HG03354 (cell line): Measurements from ENCODE around the gene XIRP2.

Experiments used
- ATAC-seq: cut with Tn5 transposase; IDR thresholded peaks from one replicate; pipeline ENCODE4 v1.9.1; 2021; ENCODE audit warnings: mild to moderate bottlenecking; ENCODE audit not compliant: unreplicated experiment, poor library complexity, severe bottlenecking

XIRP2 gene, protein sequence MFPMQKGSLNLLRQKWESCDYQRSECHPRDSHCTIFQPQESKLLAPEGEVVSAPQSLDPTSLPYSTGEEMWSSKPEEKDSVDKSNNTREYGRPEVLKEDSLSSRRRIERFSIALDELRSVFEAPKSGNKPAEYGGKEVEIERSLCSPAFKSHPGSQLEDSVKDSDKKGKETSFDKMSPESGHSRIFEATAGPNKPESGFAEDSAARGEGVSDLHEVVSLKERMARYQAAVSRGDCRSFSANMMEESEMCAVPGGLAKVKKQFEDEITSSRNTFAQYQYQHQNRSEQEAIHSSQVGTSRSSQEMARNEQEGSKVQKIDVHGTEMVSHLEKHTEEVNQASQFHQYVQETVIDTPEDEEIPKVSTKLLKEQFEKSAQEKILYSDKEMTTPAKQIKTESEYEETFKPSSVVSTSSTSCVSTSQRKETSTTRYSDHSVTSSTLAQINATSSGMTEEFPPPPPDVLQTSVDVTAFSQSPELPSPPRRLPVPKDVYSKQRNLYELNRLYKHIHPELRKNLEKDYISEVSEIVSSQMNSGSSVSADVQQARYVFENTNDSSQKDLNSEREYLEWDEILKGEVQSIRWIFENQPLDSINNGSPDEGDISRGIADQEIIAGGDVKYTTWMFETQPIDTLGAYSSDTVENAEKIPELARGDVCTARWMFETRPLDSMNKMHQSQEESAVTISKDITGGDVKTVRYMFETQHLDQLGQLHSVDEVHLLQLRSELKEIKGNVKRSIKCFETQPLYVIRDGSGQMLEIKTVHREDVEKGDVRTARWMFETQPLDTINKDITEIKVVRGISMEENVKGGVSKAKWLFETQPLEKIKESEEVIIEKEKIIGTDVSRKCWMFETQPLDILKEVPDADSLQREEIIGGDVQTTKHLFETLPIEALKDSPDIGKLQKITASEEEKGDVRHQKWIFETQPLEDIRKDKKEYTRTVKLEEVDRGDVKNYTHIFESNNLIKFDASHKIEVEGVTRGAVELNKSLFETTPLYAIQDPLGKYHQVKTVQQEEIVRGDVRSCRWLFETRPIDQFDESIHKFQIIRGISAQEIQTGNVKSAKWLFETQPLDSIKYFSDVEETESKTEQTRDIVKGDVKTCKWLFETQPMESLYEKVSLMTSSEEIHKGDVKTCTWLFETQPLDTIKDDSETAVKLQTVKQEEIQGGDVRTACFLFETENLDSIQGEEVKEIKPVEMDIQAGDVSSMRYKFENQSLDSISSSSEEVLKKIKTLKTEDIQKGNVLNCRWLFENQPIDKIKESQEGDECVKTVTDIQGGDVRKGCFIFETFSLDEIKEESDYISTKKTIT (N-terminal part only)

DNA sequence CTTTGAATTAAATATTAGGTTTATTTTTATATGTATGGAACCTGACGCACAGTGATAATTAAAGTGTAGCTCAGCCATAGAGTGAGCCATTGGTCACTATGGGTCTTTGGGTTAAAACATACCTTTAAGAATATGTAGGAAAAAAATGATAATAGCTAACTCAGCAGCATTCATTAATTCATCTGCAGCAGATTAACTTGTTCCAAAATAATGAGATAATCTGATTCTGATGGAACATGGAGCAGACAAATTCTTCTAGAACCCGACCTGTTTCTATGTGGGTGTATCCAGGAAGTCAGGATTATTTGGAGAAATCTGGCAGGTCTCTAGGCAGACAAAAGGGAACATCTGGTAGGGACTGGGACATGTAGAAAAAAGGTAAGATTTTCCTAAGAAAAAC, at the start of gene XIRP2:
Gene XIRP2 (plus strand): TSS at position 301 of the 400 bp plus-strand sequence. CDS start 15,003 bp downstream, outside the sequence.
- ATAC-seq = no peak

DNA sequence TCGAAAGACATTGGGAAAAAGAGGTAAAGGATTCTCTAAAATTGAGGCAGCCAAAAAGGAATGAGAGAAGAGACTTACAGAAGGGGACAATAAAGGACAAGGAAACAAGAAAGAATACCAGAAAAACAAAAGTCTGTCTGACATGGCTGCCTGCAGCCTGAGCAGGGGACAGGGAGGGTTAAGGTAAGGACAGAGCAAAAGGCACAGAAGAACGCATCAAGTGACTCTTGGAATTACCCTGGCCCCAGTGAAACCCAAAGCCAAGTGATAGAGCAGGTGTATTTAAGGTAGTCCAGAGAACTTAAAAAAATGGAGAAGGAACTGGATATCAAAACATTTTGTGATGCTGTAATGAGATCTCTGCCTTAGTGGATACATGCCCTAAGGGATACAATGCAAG, 47.1 kb upstream of the XIRP2 start:
- ATAC-seq = no peak

DNA sequence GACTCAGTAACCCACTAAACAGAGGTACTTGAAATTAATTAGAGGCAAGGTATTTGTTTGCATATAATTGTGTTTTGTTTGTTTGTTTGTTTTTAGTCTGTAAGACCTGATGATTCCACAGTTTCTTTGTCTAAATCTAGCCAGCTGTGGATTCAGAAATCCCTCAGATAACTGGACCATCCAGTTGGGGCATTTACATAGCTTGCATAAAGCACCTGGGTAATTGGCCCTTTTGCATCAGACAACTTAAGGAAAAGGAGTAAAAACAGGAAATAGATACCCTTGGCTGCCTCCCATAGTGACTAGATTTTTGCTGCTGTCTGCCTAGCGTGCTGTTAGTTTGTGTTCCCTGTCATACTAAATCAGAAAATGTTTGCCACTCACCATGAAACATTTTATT, 46.6 kb upstream of the XIRP2 start:
- no peak for ATAC-seq

DNA sequence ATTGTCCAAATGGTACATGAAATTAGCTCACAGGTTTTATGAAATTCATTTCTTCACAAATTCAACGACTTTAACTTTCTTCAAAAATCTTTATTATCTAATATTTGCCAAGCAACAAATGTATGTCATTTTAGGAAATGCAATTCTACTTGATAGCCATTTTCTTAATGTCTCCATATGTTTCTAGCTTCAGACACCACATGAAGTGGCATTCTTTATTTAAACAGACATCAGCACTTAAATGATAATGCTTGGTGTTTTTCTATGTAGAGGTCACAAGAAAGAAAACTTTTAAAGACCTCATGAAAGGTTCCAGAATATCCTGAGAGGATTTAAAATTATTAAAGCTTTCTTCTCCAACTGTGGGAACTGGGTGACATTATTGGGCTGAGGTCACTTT, 44.2 kb upstream of the XIRP2 start:
- no peak for ATAC-seq

DNA sequence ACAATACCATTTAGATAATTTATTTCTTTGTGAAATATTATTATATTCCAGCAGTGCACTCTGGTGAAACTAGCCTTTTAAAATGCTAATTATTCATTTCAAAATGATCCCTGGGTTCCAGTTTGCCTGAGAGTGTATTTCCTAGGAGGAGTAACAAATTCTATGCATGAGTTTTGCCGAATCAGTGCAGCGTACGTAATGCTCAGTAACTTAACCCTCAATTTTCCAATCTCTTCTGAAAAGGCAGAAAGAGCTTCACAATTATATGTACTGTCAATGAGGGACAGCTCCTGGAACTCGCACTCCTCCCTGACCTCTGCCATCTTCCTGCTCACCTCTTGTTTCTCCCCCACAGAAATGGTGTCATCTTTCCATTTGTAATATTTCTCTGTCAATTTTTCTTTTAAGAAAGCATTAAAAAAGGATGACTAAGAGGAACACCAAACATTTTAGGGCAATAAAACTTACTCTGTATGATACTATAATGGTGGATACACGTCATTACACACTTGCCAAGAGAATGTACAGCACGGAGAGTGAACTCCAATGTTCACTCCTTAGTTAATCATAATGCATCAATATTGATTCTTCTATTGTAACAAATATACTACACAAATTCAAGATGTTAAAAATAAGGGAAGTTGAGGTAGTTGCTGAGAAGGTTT, 25.7 kb upstream of the XIRP2 start:
- no peak for ATAC-seq

DNA sequence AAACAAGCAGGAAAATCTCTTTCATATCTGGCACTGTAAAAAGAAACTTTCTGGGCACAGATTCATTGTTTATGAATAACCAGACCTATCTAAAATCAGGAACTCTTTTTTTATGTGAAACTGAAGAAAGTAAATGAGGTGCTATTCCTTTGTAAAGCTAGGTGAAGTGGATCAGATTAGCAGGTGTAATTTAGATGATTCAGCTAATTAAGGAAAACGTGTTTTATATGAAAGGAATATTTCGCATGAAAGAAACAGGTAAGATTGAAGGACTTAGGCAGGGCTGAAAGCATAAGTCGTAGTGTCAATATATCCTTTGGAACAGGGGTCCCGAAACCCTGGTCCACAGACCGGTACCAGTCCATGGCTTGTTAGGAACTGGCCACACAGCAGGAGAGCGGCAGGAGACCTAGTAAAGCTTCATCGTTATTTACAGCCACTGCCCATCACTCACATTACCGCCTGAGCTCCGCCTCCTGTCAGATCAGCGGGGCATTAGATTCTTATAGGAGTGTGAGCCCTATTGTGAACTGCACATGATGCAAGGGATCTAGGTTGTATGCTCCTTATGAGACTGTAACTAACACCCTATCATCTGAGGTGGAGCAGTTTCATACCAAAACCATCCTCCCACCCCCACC, 20.3 kb upstream of the XIRP2 start:
- ATAC-seq = no peak

DNA sequence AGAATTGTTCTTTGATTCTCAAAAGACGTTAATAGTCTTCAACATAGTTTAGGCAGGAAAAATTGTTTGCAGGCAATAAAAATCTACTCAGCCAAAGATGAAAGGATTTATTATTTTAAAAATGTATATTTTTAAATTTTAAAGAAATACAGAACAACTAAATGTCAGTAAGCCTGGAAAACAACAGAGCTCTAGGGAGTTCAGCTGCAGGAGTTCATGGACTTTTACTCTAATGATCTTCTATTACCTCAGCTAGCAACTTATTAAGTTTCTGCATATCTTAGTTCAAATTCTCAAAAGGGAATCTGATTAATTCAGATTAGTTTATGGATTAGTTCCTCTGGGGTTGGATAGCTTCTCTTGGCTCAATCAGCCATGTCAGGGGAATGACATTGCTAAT, 17.9 kb upstream of the XIRP2 start:
- ATAC-seq = no peak

- ATAC-seq = no peak
These were observed 7.1 kb upstream of the XIRP2 start for GRCh38 chr2:166881177-166881576.

- ATAC-seq = no peak
These were observed 5.4 kb upstream of the XIRP2 start for GRCh38 chr2:166882851-166883250.

- no peak for ATAC-seq
These were observed 3.4 kb downstream of the XIRP2 start for GRCh38 chr2:166891727-166892126.

DNA sequence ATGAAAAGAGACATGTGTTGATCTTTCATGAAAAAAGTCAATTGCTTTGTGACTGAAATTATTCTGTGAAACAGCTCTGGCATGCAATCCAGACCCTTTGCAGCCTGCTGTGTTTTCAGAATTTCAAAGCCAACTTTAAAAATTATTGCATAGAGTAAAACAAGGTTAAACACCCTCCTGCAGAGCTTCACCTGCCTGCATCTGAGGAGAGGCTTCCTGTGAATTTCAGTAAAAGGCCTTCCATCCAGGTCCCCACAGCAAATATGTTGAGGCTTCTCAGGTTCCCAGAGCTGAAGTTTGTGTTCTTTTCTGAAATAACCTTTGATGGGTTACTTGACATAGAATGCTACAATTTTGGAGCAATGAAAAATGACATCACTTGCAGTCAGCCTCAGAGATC, 4.1 kb downstream of the XIRP2 start:
- no peak for ATAC-seq

- no peak for ATAC-seq
These were observed 7.0 kb downstream of the XIRP2 start for GRCh38 chr2:166895243-166895642.

GRCh38 chr2:166897666-166898065, 9.4 kb downstream of the XIRP2 start:
- no peak for ATAC-seq

- ATAC-seq = no peak
These were observed 11.4 kb downstream of the XIRP2 start for GRCh38 chr2:166899676-166900075.

GRCh38 chr2:166900700-166901099, 12.4 kb downstream of the XIRP2 start:
- ATAC-seq = no peak

DNA sequence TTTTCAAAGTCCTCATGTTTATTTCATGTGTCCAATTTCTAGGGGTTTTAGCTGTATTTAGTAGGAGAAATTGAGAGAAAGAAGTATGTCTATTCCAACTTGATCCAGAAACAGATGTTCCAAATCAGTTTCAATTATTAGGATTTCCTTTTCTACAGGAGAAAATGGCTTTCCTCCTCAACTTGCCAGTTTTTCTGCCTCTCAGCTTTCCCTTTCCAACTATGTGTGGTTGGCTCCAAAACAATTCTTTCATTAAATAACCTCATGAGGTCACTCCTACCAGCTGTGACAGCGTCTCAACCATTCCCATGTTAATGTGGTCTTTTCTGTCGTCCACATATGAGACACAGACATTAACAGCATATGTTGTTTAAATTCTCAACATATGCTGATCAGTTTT, 13.1 kb downstream of the XIRP2 start:
- ATAC-seq = no peak

DNA sequence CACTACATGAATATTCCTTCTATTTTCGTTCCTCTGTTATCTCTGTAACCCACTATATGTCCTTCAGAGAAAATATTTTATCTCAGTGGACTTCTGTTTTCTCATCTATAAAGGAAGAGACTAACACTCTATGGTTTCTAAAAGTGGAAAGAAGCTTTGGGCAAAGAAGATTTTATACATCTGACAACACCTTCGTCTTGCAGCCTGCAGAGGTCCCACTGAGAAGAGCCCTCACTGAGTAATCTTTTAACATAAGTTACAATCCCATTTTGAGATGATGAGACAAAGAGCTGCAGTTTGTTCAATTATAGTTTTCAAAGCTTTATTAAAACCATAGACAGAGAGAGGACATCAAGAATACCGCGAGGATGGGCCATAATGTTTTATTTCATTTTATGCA, 28.7 kb downstream of the XIRP2 start:
- ATAC-seq = no peak

- no peak for ATAC-seq
These were observed 29.1 kb downstream of the XIRP2 start for GRCh38 chr2:166917415-166917814.

- ATAC-seq = no peak
These were observed 33.1 kb downstream of the XIRP2 start for GRCh38 chr2:166921261-166921896.
